GM12864 (cell line): ENCODE measurements around the gene OR3A3.
"Not testable (repeated sequence)": the region's sequence is repeated elsewhere in the genome, so short reads cannot be mapped to it uniquely, and the experiment has no call there.

Experiments
- DNase-seq: peaks from one replicate; pipeline ENCODE4 v3.0.0-alpha.2; 2011; ENCODE audit warnings: low read depth
- H3K4me3 ChIP-seq: 2 replicates; pipeline ENCODE4 v1.5.1; 2011; ENCODE audit warnings: mild to moderate bottlenecking, low read depth, low read length, control low read depth
- TF ChIP-seq, protein P1 (sequence below): IDR thresholded peaks from 2 replicates; pipeline ENCODE4 v1.5.1; 2011; ENCODE audit warnings: low read depth, mild to moderate bottlenecking, moderate library complexity, low read length, control low read depth, inconsistent platforms; ENCODE audit errors: missing control alignments

The OR3A3 gene

DNA sequence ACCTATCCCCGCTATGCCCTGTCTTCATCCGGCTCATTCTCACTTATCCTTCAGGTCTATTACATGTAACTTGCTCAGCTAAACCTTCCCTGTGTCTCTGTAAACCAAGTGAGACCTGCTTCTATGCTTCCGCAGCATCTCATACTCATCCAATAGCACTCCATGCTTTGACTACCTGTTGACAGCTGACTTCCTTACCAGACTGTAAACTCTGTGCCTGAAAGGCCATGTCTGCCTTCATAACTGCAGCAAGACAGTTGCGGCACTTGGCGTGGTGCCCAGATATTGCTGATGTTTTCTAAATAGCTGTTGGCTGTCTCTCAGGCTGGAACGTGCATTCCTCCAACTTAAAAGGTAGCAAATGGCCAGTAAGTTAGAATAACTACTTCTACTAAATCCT lies 11.1 kb upstream of the OR3A3 start:
- TF ChIP-seq, protein P1, sequence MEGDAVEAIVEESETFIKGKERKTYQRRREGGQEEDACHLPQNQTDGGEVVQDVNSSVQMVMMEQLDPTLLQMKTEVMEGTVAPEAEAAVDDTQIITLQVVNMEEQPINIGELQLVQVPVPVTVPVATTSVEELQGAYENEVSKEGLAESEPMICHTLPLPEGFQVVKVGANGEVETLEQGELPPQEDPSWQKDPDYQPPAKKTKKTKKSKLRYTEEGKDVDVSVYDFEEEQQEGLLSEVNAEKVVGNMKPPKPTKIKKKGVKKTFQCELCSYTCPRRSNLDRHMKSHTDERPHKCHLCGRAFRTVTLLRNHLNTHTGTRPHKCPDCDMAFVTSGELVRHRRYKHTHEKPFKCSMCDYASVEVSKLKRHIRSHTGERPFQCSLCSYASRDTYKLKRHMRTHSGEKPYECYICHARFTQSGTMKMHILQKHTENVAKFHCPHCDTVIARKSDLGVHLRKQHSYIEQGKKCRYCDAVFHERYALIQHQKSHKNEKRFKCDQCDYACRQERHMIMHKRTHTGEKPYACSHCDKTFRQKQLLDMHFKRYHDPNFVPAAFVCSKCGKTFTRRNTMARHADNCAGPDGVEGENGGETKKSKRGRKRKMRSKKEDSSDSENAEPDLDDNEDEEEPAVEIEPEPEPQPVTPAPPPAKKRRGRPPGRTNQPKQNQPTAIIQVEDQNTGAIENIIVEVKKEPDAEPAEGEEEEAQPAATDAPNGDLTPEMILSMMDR: no peak
- H3K4me3 ChIP-seq: no peak overlapping the region
- no peak for DNase-seq

DNA sequence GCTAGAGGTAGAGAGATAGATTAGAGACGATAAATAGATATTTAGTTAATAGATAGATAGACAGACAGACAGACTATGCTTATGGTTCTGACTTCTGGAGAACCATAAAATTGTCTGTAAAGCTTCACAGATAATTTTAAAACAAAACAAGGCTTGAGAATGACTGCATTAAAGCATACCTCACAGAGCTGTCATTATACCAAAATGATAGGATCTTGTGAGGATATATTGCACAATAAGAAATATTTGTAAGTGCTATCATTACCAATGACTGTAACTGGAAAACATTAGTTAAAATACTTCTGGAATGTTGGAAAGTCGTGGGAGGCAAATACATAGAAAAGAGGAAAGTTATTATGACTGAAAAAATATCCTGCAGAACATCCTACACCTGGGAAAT lies 9.4 kb upstream of the OR3A3 start:
- TF ChIP-seq, protein P1: no peak
- H3K4me3 ChIP-seq: no peak overlapping the region
- no peak for DNase-seq

DNA sequence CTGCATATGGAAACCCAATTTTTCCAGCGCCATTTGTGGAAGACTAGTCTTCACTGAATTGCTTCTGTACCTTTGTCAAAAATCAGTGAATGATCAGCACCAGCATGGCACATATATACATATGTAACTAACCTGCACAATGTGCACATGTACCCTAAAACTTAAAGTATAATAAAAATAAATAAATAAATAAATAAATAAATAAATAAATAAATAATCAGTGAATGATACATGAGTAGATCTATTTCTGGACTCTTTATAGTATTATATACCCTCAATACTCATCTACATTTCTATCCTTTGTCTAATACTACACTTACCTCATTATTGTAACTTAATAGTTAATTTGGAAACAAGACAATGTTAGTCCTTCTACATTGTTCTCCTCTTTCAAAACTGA lies 7.3 kb upstream of the OR3A3 start:
- H3K4me3 ChIP-seq, DNase-seq: not testable (repeated sequence)

DNA sequence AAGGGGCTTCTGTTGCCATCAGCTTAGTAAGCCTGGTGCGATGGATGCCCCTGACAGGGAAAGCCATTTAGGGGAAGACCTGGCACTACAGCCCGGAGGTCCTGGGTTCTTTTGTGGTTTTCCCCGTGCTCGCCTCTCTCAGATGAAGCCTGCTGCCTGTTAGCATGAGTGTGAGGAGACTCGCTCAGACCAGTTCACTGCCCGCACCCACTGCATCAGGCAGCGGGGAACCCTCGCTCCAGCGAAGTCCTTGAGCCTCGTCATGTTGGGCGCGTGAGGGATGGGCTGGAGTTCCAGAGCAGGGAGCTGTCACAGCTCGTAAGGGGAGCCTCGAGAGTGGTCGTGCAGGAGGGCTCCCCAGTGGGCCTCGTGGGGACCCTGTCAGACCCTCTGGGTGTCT lies 1.0 kb downstream of the OR3A3 start:
- DNase-seq, H3K4me3 ChIP-seq: not testable (repeated sequence)

DNA sequence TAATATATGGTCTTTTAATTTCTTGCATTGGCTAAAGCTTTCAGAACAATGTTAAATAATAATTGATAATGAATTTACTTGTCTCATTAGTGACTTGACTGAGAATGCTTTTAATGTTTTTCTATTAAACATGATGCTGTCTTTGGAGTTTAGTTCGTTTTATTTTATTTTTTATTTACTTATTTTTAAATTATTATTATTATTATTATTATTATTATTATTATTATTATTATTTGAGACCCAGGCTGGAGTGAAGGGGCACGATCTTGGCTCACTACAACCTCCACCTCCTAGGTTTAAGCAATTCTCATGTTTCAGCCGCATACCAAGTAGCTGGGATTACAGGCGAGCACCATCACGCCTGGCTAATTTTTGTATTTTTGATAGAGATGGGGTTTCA lies 4.4 kb downstream of the OR3A3 start:
- TF ChIP-seq, protein P1: no peak
- DNase-seq: no peak

DNA sequence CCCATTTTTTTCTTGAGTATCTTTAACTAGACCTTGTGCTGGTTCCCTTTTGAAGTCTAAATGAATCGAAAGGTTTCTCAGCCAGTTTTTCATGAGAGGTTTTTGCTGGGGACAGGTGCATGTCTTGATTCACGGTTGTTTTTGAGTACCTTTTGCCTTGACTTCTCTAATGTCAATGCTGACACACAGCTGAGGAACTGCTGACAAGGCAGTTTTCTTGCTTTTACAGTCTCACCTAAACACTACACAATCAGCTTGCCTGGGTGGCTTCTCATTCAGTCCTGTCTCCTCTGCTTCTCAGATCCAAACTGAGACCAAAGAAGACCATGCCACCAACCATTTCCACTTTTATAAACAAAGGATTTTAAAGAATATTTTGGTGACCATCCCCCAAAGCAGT lies 7.1 kb downstream of the OR3A3 start:
- TF ChIP-seq, protein P1: no peak
- H3K4me3 ChIP-seq: no peak overlapping the region
- DNase-seq: no peak

More for the DNA sequence above, 4.4 kb downstream of the OR3A3 start:
- H3K4me3 ChIP-seq: no peak overlapping the region

DNA sequence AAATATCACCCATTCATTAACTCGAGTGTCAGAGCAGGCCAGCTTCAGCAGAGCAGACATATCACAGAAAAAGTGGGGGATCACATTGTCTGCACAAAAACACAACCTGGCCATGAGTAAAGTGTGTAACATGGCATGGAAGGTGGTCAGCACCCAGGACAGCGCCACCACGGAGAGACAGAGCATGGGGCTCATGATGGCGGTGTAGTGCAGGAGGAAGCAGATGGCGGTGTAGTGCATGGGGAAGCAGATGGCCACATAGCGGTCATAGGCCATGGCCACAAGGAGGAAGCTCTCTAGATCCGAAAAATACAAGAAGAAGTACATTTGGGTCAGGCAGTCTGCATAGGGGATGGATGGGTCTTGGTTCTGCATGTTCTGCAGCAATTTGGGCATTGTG lies 22.0 kb downstream of the OR3A3 start:
- not testable (repeated sequence) for H3K4me3 ChIP-seq, DNase-seq

DNA sequence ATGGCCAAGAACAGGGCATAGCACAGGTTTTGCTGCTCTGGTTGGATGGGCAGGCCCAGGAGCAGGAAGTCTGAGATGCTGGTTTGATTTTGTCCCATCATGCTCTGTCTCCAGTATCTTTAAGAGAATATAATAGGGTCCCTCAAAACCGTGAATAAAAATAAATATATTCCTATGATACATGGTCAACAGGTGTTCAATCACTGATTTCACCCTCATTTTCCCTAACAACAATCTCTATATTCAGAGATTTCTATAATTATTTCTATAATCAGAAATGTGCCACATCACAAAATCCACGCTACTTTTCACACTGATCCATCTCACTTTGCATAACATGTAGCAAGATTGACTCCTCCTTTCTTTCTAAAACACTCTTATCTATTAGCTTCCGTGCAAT lies 22.6 kb downstream of the OR3A3 start, which contains the start of gene OR1E2:
TSS of gene OR1E2 (minus strand) at position 101 of the 400 bp plus-strand sequence. CDS start at position 101, 0 bp downstream.
- no peak within 1 kb of the TSS for H3K4me3 ChIP-seq
- TF ChIP-seq, protein P1: no peak
- DNase-seq: no peak

DNA sequence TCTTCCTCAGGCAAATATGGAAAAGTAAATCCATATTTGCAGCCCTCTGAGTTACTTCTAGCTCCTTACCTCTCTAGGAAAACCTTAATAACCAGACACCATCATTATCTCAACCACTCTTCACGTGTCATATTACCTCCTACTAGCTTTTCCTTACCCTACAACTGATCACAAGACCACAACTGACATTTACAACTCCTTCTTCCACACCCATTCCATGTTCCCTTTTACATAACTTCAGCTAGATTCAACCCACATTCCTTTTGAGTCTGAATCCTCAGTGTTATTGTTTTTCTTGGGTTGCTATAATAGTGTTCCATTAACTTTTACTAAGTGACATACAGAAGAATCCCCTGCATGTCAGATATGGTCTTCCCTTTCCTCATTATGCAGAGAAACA lies 27.2 kb downstream of the OR3A3 start:
- no peak for DNase-seq
- H3K4me3 ChIP-seq: no peak overlapping the region
- TF ChIP-seq, protein P1: no peak
